ENCODE data around the gene CDH4. TPM values are rescaled to one million over a fixed set of nuclear protein-coding genes. Genes with fewer than 3 reads are reported as not detected.

CDH4 gene
- total and polyA plus RNA-seq, 2 of the 4 experiments (the other 2 are of a cell fraction) = 1.6 to 3.5 TPM

GRCh38 chr20:61353261-61354000, 101.4 kb downstream of the CDH4 start:
- CTCF ChIA-PET = interaction anchor here (0.7 kb wide), 1 partner anchor 9 kb away, joined by 3 read pairs; no protein-coding TSS in a partner anchor

More at GRCh38 chr20:61353261-61354000, 101.4 kb downstream of the CDH4 start:
- BruUV-seq (replicated peaks) = no TSS peak
- no peak overlapping the region for H2BK15ac ChIP-seq (ENCODE audit: low read depth, low read length)
- H2BK20ac ChIP-seq (ENCODE audit: low read depth, low read length) = no peak overlapping the region
- no peak overlapping the region for H3K4me3 ChIP-seq (ENCODE audit: insufficient read depth, low read depth, low read length)
- H3K27ac ChIP-seq (ENCODE audit: insufficient read depth, low read length) = no peak overlapping the region
- no peak overlapping the region for H2BK5ac ChIP-seq (ENCODE audit: low read depth, low read length, poor library complexity, severe bottlenecking)
- no peaks in the 10 kb centered on the region for H3K27me3 ChIP-seq (ENCODE audit: control insufficient read depth, insufficient read depth, low read length)
- no peak overlapping the region for H3K23ac ChIP-seq (ENCODE audit: low read depth, low read length)
- no peak overlapping the region for H2BK120ac ChIP-seq (ENCODE audit: low read depth, low read length)
- peak; percentile 37 for DNase-seq
- H3K14ac ChIP-seq (replicated peaks; ENCODE audit: low read depth, low read length) = no peak overlapping the region
- 82% methylated on average over 6 of the region's 12 CpGs; no CpG with 5 or more reads in 1 of the 2 experiments for WGBS, 2 experiments (ENCODE audit: extremely low coverage in 2 of 2, insufficient read length in 1 of 2)
- H4K91ac ChIP-seq (ENCODE audit: insufficient read depth, low read depth, low read length) = no peak overlapping the region
- in situ Hi-C loops (cut with MboI; ENCODE audit: low sequenced_read_pairs) = no loop called here
- H4K8ac ChIP-seq (ENCODE audit: low read depth in 2 of 2, low read length in 2 of 2) = no peak overlapping the region
- intact Hi-C loops (cut with micrococcal nuclease) = no loop called here
- no peak overlapping the region for H3K9ac ChIP-seq (ENCODE audit: low read depth, low read length)
- no peak overlapping the region for H3K56ac ChIP-seq (ENCODE audit: extremely low read depth, insufficient read depth, low read length)
- H4K5ac ChIP-seq (ENCODE audit: low read depth, low read length) = no peak overlapping the region
- H2AK5ac ChIP-seq (ENCODE audit: low read depth, low read length) = no peak overlapping the region
- peak; percentile 21; the same call in 1 of the 2 replicates for ATAC-seq (ENCODE audit: low read depth)
- dilution Hi-C loops (cut with HindIII; ENCODE audit: low sequenced_read_pairs, unreplicated experiment) = no loop called here
- H3K9me3 ChIP-seq (ENCODE audit: control insufficient read depth, insufficient read depth, low read length) = no peaks in the 10 kb centered on the region; the same call in 1 of the 2 replicates
- no peak overlapping the region for H3K18ac ChIP-seq (ENCODE audit: low read depth, low read length)
- H3K36me3 ChIP-seq (ENCODE audit: control insufficient read depth, insufficient read depth, low read length) = no peaks in the 10 kb centered on the region
- no peaks in the 10 kb centered on the region; the same call in 1 of the 2 replicates for H4K20me1 ChIP-seq (ENCODE audit: insufficient read depth, low read length)
- no peak for TF ChIP-seq NFE2L2 (IDR thresholded peaks at IDR 0.05; ENCODE audit: low read depth, low read length)
- peak; percentile 27; the same call in 1 of the 2 replicates for TF ChIP-seq CEBPB (IDR thresholded peaks at IDR 0.05; ENCODE audit: low read depth, low read length)
- POLR2A ChIA-PET (ENCODE audit: unreplicated experiment) = no interaction called here
- no peak overlapping the region for H2AFZ ChIP-seq (replicated peaks; ENCODE audit: low read length, poor library complexity)
- H2AK9ac ChIP-seq (replicated peaks; ENCODE audit: low read depth, low read length, poor library complexity) = no peak overlapping the region
- H3K9me1 ChIP-seq (ENCODE audit: insufficient read depth, low read length) = no peaks in the 10 kb centered on the region
- H3K79me1 ChIP-seq (ENCODE audit: low read depth in 1 of 2, low read length in 2 of 2) = no peaks in the 10 kb centered on the region
- H3K4me2 ChIP-seq (ENCODE audit: low read depth, low read length) = no peak overlapping the region
- peaks cover 4% of the 10 kb centered on the region for H3K4me1 ChIP-seq (ENCODE audit: control insufficient read depth, insufficient read depth, low read length)
- no peak overlapping the region for H3K4ac ChIP-seq (ENCODE audit: low read depth, low read length)

Data from IMR-90 (cell line).